Measurements from ENCODE around the gene SMPD1.

DNA sequence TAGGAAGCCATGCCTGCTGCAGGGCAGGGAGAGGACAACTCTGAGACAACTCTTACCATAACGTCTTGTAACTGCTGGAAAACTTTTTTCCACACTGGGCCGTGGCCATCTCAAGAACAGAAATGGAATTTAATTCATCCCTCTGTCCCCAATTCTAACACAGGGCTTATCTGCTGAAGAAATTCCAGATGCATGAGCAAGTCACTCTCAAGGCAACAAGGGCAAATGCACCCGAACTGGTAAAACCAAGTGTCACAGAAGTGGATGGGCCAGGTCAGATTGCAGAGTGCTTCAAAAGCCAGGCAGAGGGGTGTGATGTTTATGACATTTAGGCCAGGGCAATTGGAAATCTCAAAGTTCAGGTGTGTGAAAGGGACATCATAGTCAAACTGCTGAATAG is 7.4 kb downstream of the SMPD1 start:
- TF ChIP-seq CTCF (IDR thresholded peaks at IDR 0.05; ENCODE audit: insufficient read depth, low read depth, low read length): no peak
- no peak for TF ChIP-seq EZH2 (IDR thresholded peaks at IDR 0.05; ENCODE audit: insufficient read depth, low read length)
